Ectodermal cell (in vitro differentiated cells): ENCODE data around the gene SLC24A3.

Source experiments
- H3K27ac ChIP-seq: 2 replicates; pipeline ENCODE4 v1.7.0; 2013; ENCODE audit warnings: mild to moderate bottlenecking, low read depth, low read length; ENCODE audit not compliant: insufficient read depth, poor library complexity, severe bottlenecking
- H3K27me3 ChIP-seq: 2 replicates; pipeline ENCODE4 v1.7.0; 2013; ENCODE audit warnings: mild to moderate bottlenecking, low read length; ENCODE audit not compliant: insufficient read depth, control insufficient read depth, poor library complexity, severe bottlenecking
- H3K36me3 ChIP-seq: one replicate; pipeline ENCODE4 v1.7.0; 2013; ENCODE audit warnings: low read length; ENCODE audit not compliant: control insufficient read depth, insufficient read depth
- H3K4me1 ChIP-seq: one replicate; pipeline ENCODE4 v1.7.0; 2013; ENCODE audit warnings: low read length; ENCODE audit not compliant: control insufficient read depth, insufficient read depth
- H3K4me3 ChIP-seq: 2 replicates; pipeline ENCODE4 v1.7.0; 2013; ENCODE audit warnings: low read depth, low read length, control low read depth; ENCODE audit not compliant: insufficient read depth
- H3K9me3 ChIP-seq: 2 replicates; pipeline ENCODE4 v1.7.0; 2013; ENCODE audit warnings: mild to moderate bottlenecking, low read length, moderate library complexity; ENCODE audit not compliant: control insufficient read depth
- WGBS, 2 experiments: methylation state at CpG; one replicate each; pipeline ENCODE4 v1.1.7; 2013; ENCODE audit warnings: missing lambda C conversion rate in 2 of 2; 5-methylcytosine and 5-hydroxymethylcytosine counted together

Gene SLC24A3

DNA sequence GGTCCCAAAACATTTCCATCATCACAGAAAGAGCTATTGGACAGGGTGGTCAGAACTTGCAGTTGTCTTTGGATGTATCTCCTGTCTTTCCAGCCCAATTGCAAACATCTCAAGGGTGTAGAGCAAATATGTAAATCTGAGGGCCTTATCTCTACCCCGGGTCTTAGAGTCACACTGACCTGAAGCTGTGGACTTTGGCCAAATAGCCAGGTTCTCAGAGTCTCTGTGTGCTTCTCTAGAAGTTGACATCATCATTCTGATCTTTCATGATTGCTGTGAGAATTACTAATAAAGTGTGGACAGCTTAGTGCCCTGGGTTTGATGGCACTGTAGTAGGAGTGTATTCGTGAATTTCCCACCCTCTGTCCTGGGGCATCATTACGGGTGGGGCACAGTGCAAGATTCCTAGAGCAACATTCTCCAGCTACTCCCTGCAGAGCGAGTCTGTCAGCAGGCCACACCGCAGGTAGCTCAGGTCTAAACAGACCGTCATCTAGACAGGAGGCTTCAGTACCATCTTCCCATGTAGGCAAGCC, 71.1 kb downstream of the SLC24A3 start:
- WGBS, 2 experiments, result 92 to 96% methylated on average over 6 of the region's 6 CpGs
- no peaks in the 10 kb centered on the region for H3K36me3 ChIP-seq
- H3K4me1 ChIP-seq, result no peaks in the 10 kb centered on the region
- no peaks in the 10 kb centered on the region for H3K9me3 ChIP-seq
- H3K27me3 ChIP-seq, result no peaks in the 10 kb centered on the region
- H3K4me3 ChIP-seq, result no peak overlapping the region
- H3K27ac ChIP-seq, result no peak overlapping the region

- no peaks in the 10 kb centered on the region for H3K4me1 ChIP-seq
- 88 to 93% methylated on average over 3 of the region's 3 CpGs for WGBS, 2 experiments
- no peak overlapping the region for H3K4me3 ChIP-seq
- no peaks in the 10 kb centered on the region for H3K36me3 ChIP-seq
- H3K27me3 ChIP-seq, result no peaks in the 10 kb centered on the region
- no peak overlapping the region for H3K27ac ChIP-seq
- no peaks in the 10 kb centered on the region for H3K9me3 ChIP-seq
Observed at GRCh38 chr20:19284400-19285178, 72.1 kb downstream of the SLC24A3 start.

- Histone ChIP-seq H3K27me3 (no peaks in the 10 kb centered on the region), H3K4me3 (no peak overlapping the region), H3K27ac (no peak overlapping the region), H3K4me1 (no peaks in the 10 kb centered on the region), H3K9me3 (no peaks in the 10 kb centered on the region), H3K36me3 (no peaks in the 10 kb centered on the region)
- whole genome bisulfite sequencing, 2 experiments, result 70 to 88% methylated on average over 2 of the region's 2 CpGs
Observed at GRCh38 chr20:19285436-19285835, 73.0 kb downstream of the SLC24A3 start.

GRCh38 chr20:19288061-19288460, 75.6 kb downstream of the SLC24A3 start:
- Histone ChIP-seq H3K4me1 (no peaks in the 10 kb centered on the region), H3K9me3 (no peaks in the 10 kb centered on the region), H3K27ac (no peak overlapping the region), H3K27me3 (no peaks in the 10 kb centered on the region), H3K36me3 (no peaks in the 10 kb centered on the region), H3K4me3 (no peak overlapping the region)
- WGBS, 2 experiments, result 86% methylated on average over 1 to 2 of the region's 2 CpGs

- 94 to 100% methylated on average over 3 of the region's 3 CpGs for WGBS, 2 experiments
- Histone ChIP-seq H3K9me3 (no peaks in the 10 kb centered on the region), H3K36me3 (no peaks in the 10 kb centered on the region), H3K4me3 (no peak overlapping the region), H3K27me3 (no peaks in the 10 kb centered on the region), H3K4me1 (no peaks in the 10 kb centered on the region), H3K27ac (no peak overlapping the region)
Observed at GRCh38 chr20:19288636-19289035, 76.2 kb downstream of the SLC24A3 start.

DNA sequence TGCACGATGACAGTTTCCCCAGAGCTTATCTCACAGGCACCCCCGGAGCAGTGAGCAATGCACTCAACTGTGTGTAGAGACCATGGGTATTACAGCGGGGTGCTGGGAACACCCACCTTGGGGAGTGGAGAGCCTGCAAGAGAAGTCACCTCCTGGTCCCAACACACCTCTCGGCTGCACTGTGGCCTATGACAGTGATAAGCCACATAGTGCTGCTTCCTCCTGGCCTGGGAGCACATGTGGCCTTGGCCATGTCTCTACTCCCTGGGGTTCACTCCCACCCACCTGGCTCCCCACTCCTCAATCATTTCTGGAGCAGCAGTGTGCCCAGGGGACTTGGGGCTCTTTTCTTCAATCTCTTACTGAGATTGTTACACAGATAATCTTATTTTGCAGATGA, 77.0 kb downstream of the SLC24A3 start:
- WGBS, 2 experiments, result 95% methylated on average over 4 of the region's 4 CpGs
- Histone ChIP-seq H3K36me3 (no peaks in the 10 kb centered on the region), H3K4me1 (no peaks in the 10 kb centered on the region), H3K4me3 (no peak overlapping the region), H3K9me3 (no peaks in the 10 kb centered on the region), H3K27me3 (no peaks in the 10 kb centered on the region), H3K27ac (no peak overlapping the region)

DNA sequence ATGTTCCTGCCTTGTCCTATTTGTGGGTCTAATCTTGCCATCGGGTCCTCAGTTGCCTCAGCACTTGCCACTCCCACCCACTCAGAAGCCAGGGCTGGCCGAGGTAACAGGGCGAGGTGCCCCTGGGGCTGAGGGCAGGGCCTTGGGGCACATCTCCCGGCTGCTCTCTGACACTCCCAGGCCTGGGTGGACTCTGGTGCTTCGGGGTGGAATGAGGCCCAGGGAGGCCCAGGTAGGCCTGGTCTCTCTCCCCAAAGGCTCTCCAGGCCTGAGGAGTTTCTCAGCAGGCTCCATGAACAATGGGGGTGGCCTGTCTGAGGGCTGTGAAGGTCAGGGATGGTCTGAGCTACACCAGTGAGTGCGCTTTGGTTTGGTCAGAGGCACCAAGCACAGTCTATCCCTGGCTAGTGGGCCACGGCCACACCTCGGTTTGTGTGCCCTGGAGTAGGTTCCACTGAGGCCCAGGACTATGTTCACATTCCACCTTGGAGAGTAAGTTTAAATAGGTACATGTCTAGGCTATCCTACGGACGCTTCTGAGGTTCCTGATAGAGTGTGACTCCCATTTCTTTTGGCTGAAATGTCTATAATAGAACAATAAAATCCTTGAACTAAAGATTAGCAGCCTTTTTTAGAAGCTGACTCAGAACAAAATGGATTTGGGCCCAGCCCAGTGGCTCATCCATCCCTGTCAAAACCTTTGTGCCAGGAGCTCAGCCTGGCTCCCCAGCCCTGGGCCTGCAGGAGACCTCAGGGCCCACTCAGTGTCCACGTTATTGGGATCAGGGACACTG, 78.8 kb downstream of the SLC24A3 start:
- Histone ChIP-seq H3K27me3 (no peaks in the 10 kb centered on the region), H3K36me3 (no peaks in the 10 kb centered on the region), H3K4me1 (no peaks in the 10 kb centered on the region), H3K9me3 (no peaks in the 10 kb centered on the region), H3K27ac (no peak overlapping the region), H3K4me3 (no peak overlapping the region)
- 93 to 96% methylated on average over 11 of the region's 11 CpGs for WGBS, 2 experiments

DNA sequence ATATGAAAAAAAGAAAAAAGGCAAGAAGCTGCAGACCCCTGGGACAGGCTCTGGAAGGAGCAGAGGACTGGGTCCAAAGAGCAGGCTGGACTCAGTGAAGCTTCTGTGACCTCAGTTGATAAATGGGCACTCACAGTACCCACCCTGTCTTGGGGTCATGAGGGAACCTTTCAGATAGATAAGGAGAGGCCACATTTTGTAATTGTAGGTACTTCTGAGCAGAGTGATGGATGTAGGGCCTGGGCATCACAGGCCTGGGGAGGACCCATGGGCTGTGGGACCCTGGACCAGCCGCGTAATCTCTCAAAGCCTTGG, 79.3 kb downstream of the SLC24A3 start:
- Histone ChIP-seq H3K27ac (no peak overlapping the region), H3K27me3 (no peaks in the 10 kb centered on the region), H3K9me3 (no peaks in the 10 kb centered on the region), H3K4me1 (no peaks in the 10 kb centered on the region), H3K36me3 (no peaks in the 10 kb centered on the region), H3K4me3 (no peak overlapping the region)
- WGBS, 2 experiments, result 94 to 96% methylated on average over 2 of the region's 2 CpGs

GRCh38 chr20:19292254-19292653, 79.8 kb downstream of the SLC24A3 start:
- no peaks in the 10 kb centered on the region for H3K36me3 ChIP-seq
- H3K27me3 ChIP-seq, result no peaks in the 10 kb centered on the region
- 91 to 94% methylated on average over 7 of the region's 7 CpGs for WGBS, 2 experiments
- no peak overlapping the region for H3K4me3 ChIP-seq
- H3K27ac ChIP-seq, result no peak overlapping the region
- H3K9me3 ChIP-seq, result no peaks in the 10 kb centered on the region
- no peaks in the 10 kb centered on the region for H3K4me1 ChIP-seq

GRCh38 chr20:19295076-19295475, 82.6 kb downstream of the SLC24A3 start:
- no peak overlapping the region for H3K27ac ChIP-seq
- H3K4me1 ChIP-seq, result no peaks in the 10 kb centered on the region
- WGBS, 2 experiments, result 94 to 100% methylated on average over 2 of the region's 2 CpGs
- no peaks in the 10 kb centered on the region for H3K36me3 ChIP-seq
- H3K27me3 ChIP-seq, result no peaks in the 10 kb centered on the region
- H3K4me3 ChIP-seq, result no peak overlapping the region
- no peaks in the 10 kb centered on the region for H3K9me3 ChIP-seq
